Measurements from ENCODE around the gene MUC13.

Gene MUC13

DNA sequence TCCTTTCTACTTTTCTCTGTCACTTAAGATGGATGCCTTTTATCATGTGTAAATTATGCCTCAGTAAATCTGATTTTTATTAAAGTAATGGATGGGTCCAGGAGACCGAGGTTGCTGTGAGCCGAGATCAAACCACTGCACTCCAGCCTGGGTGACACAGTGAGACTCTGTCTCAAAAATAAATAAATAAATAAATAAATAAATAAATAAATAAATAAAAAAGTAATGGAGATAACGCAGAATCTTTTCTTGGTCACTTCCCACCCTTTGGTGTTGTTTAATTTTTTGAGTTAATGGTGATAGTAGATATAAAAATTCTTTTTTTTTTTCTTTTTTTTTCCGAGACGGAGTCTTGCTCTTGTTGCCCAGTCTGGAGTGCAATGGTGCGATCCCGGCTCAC is 44.1 kb upstream of the MUC13 start:
- H3K27ac ChIP-seq (replicated peaks), result no peak overlapping the region
- H3K27me3 ChIP-seq (ENCODE audit: insufficient read depth, poor library complexity, severe bottlenecking), result no peaks in the 10 kb centered on the region
- H3K4me3 ChIP-seq (replicated peaks; ENCODE audit: insufficient read depth, low read length), result no peak overlapping the region
- DNase-seq (ENCODE audit: low read depth in 1 of 2, low spot score in 1 of 2), result no peak
- TF ChIP-seq GABPA (IDR thresholded peaks at IDR 0.05; ENCODE audit: low read depth) (no peak), SPI1 (IDR thresholded peaks at IDR 0.05; ENCODE audit: borderline replicate concordance, low read depth) (no peak), POLR2AphosphoS5 (IDR thresholded peaks at IDR 0.05; ENCODE audit: low read depth) (no peak)
- TF ChIP-seq, protein P1, sequence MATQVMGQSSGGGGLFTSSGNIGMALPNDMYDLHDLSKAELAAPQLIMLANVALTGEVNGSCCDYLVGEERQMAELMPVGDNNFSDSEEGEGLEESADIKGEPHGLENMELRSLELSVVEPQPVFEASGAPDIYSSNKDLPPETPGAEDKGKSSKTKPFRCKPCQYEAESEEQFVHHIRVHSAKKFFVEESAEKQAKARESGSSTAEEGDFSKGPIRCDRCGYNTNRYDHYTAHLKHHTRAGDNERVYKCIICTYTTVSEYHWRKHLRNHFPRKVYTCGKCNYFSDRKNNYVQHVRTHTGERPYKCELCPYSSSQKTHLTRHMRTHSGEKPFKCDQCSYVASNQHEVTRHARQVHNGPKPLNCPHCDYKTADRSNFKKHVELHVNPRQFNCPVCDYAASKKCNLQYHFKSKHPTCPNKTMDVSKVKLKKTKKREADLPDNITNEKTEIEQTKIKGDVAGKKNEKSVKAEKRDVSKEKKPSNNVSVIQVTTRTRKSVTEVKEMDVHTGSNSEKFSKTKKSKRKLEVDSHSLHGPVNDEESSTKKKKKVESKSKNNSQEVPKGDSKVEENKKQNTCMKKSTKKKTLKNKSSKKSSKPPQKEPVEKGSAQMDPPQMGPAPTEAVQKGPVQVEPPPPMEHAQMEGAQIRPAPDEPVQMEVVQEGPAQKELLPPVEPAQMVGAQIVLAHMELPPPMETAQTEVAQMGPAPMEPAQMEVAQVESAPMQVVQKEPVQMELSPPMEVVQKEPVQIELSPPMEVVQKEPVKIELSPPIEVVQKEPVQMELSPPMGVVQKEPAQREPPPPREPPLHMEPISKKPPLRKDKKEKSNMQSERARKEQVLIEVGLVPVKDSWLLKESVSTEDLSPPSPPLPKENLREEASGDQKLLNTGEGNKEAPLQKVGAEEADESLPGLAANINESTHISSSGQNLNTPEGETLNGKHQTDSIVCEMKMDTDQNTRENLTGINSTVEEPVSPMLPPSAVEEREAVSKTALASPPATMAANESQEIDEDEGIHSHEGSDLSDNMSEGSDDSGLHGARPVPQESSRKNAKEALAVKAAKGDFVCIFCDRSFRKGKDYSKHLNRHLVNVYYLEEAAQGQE (IDR thresholded peaks at IDR 0.05; ENCODE audit: insufficient replicate concordance, low read depth), result no peak

DNA sequence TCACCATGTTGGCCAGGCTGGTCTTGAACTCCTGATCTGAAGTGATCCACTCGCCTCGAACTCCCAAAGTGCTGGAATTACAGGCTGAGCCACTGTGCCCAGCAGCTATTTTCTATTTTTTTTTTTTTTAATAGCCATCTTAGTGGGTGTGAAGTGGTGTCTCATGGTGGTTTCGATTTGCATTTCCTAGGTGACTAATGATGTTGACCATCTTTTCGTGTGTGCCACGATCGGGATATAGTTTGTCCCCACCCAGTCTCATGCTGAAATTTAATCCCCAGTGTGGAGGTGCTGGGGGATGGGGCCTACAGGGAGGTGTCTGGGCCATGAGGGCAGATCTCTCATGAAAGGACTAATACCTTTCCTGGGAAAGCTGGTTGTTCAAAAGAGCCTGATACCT is 41.8 kb upstream of the MUC13 start:
- TF ChIP-seq, protein P1 (IDR thresholded peaks at IDR 0.05; ENCODE audit: insufficient replicate concordance, low read depth), result no peak
- TF ChIP-seq GABPA (IDR thresholded peaks at IDR 0.05; ENCODE audit: low read depth), result no peak
- TF ChIP-seq, protein P2, sequence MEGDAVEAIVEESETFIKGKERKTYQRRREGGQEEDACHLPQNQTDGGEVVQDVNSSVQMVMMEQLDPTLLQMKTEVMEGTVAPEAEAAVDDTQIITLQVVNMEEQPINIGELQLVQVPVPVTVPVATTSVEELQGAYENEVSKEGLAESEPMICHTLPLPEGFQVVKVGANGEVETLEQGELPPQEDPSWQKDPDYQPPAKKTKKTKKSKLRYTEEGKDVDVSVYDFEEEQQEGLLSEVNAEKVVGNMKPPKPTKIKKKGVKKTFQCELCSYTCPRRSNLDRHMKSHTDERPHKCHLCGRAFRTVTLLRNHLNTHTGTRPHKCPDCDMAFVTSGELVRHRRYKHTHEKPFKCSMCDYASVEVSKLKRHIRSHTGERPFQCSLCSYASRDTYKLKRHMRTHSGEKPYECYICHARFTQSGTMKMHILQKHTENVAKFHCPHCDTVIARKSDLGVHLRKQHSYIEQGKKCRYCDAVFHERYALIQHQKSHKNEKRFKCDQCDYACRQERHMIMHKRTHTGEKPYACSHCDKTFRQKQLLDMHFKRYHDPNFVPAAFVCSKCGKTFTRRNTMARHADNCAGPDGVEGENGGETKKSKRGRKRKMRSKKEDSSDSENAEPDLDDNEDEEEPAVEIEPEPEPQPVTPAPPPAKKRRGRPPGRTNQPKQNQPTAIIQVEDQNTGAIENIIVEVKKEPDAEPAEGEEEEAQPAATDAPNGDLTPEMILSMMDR (IDR thresholded peaks at IDR 0.05; ENCODE audit: insufficient read depth, low read length), result no peak
- TF ChIP-seq SPI1 (IDR thresholded peaks at IDR 0.05; ENCODE audit: borderline replicate concordance, low read depth), result no peak
- TF ChIP-seq POLR2AphosphoS5 (IDR thresholded peaks at IDR 0.05; ENCODE audit: low read depth), result no peak
- DNase-seq (ENCODE audit: low read depth in 1 of 2, low spot score in 1 of 2), result no peak
- Histone ChIP-seq H3K4me3 (replicated peaks; ENCODE audit: insufficient read depth, low read length) (no peak overlapping the region), H3K27ac (replicated peaks) (no peak overlapping the region), H3K27me3 (ENCODE audit: insufficient read depth, poor library complexity, severe bottlenecking) (no peaks in the 10 kb centered on the region)

DNA sequence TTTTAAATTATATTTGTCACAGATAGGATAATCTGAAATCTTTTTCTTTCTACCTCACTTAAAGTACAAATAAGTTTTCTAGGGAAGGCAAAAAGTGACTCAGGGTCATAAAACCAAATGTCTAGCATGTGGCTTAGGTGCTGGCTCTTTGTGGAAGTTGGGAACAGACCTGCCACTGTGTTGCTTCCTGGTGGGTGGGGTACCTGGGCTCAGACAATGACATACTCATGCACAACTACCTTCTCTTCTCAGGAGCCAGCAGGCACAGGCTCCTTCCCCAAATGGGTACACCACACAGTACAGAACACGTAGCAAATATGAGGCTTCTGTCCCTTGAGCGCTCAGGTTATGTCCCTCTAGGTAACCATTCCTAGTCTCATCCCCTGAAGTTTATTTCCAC is 40.1 kb upstream of the MUC13 start:
- no peak overlapping the region for H3K27ac ChIP-seq (replicated peaks)
- TF ChIP-seq, protein P1 (IDR thresholded peaks at IDR 0.05; ENCODE audit: insufficient replicate concordance, low read depth), result no peak
- TF ChIP-seq SPI1 (IDR thresholded peaks at IDR 0.05; ENCODE audit: borderline replicate concordance, low read depth) (no peak), POLR2AphosphoS5 (IDR thresholded peaks at IDR 0.05; ENCODE audit: low read depth) (no peak), GABPA (IDR thresholded peaks at IDR 0.05; ENCODE audit: low read depth) (no peak)
- TF ChIP-seq, protein P2 (IDR thresholded peaks at IDR 0.05; ENCODE audit: insufficient read depth, low read length), result no peak

More for the DNA sequence above, 40.1 kb upstream of the MUC13 start:
- no peaks in the 10 kb centered on the region for H3K27me3 ChIP-seq (ENCODE audit: insufficient read depth, poor library complexity, severe bottlenecking)
- no peak for DNase-seq (ENCODE audit: low read depth in 1 of 2, low spot score in 1 of 2)
- no peak overlapping the region for H3K4me3 ChIP-seq (replicated peaks; ENCODE audit: insufficient read depth, low read length)

Data from HL-60 (cell line).